K562 (cell line): ENCODE results near the gene SLC9B2. TPM values are rescaled to one million over a fixed set of nuclear protein-coding genes. Genes with fewer than 3 reads are reported as not detected.

Source experiments
- FOXA3 ChIP-seq, 2 experiments: fragments of 450-650 bp in 1 of 2; sonication (generic) in 1 of 2; formaldehyde crosslinking; IDR thresholded peaks in 1 of 2; conservative IDR thresholded peaks in 1 of 2; 2 replicates each; pipeline versions ENCODE4 v1.4.0 to v1.8.0; 2020 to 2022; ENCODE audit warnings: mild to moderate bottlenecking in 2 of 2, missing genetic modification reagents in 1 of 2
- KLF1 ChIP-seq: fragments of 450-650 bp; IDR thresholded peaks from 2 replicates; pipeline ENCODE4 v1.6.1; 2016; ENCODE audit warnings: missing genetic modification characterization, missing compliant biosample characterization
- LEF1 ChIP-seq: fragments of 450-650 bp; IDR thresholded peaks from 2 replicates; pipeline ENCODE4 v1.6.1; 2016; ENCODE audit warnings: mild to moderate bottlenecking
- MED1 ChIP-seq: sonication (generic); formaldehyde crosslinking; IDR thresholded peaks from 2 replicates; pipeline ENCODE4 v1.8.1; 2023; ENCODE audit warnings: missing genetic modification reagents, borderline replicate concordance
- MYC ChIP-seq, 2 experiments: fragments of 250-450 bp in 1 of 2; sonication (Bioruptor Pico) in 1 of 2; IDR thresholded peaks; 2 replicates each; pipeline versions ENCODE4 v1.5.1 to v1.6.1; 2012 to 2021; ENCODE audit warnings: low read depth in 2 of 2, borderline replicate concordance in 1 of 2, improper control_type of control experiment in 1 of 2, low read length in 1 of 2, mild to moderate bottlenecking in 1 of 2, moderate library complexity in 1 of 2
- PHF8 ChIP-seq: fragments of 200-600 bp; sonication (generic); IDR thresholded peaks from 2 replicates; pipeline ENCODE4 v1.6.1; 2012; ENCODE audit warnings: mixed run types, mild to moderate bottlenecking, inconsistent platforms, low read length, moderate library complexity, borderline replicate concordance
- RBM15 ChIP-seq: fragments of 200-400 bp; formaldehyde crosslinking; IDR thresholded peaks from 2 replicates; pipeline ENCODE4 v1.6.1; 2018; ENCODE audit warnings: mild to moderate bottlenecking, low read length, moderate library complexity; ENCODE audit not compliant: insufficient read depth
- SMARCA4 ChIP-seq: fragments of 450-650 bp; IDR thresholded peaks from 2 replicates; pipeline ENCODE4 v1.6.1; 2016
- SNIP1 ChIP-seq: fragments of 450-650 bp; IDR thresholded peaks from 2 replicates; pipeline ENCODE4 v1.7.1; 2017; ENCODE audit warnings: low read depth, mild to moderate bottlenecking
- TAF7 ChIP-seq: fragments of 450-650 bp; IDR thresholded peaks from 2 replicates; pipeline ENCODE4 v1.6.1; 2016; ENCODE audit warnings: missing genetic modification characterization, missing compliant biosample characterization
- TCFL5 ChIP-seq: fragments of 250-450 bp; sonication (Bioruptor Pico); conservative IDR thresholded peaks from 2 replicates; pipeline ENCODE4 v1.6.1; 2021; ENCODE audit warnings: mild to moderate bottlenecking, moderate library complexity, matching md5 sums
- XRCC5 ChIP-seq: fragments of 200-400 bp; formaldehyde crosslinking; IDR thresholded peaks from 2 replicates; pipeline ENCODE4 v1.6.1; 2017; ENCODE audit warnings: low read depth, mild to moderate bottlenecking, low read length
- YY1 ChIP-seq, 3 experiments: IDR thresholded peaks; 2 replicates each; pipeline ENCODE4 v1.6.1; 2011; ENCODE audit warnings: low read length in 2 of 3, mild to moderate bottlenecking in 2 of 3, moderate library complexity in 2 of 3, borderline replicate concordance in 1 of 3, control low read depth in 1 of 3, low read depth in 1 of 3; ENCODE audit not compliant: insufficient read depth in 3 of 3, insufficient replicate concordance in 2 of 3, control insufficient read depth in 1 of 3, insufficient read length in 1 of 3; ENCODE audit errors: extremely low read depth in 1 of 3
- ZNF444 ChIP-seq: fragments of 250-450 bp; sonication (Bioruptor Pico); IDR thresholded peaks from 2 replicates; pipeline ENCODE4 v1.4.0; 2020; ENCODE audit warnings: mild to moderate bottlenecking, moderate library complexity
- polyA plus RNA-seq, 8 experiments: library from polyadenylated mRNA; depleted of rRNA in 4 of 8; stranded (reverse) in 5 of 8; unstranded in 3 of 8; fragments of >200 nt; fragmentation: Nextera tagmentation in 2 of 8; fragmentation: Illumina TruSeq in 1 of 8; extraction: Ambion mirVana in 2 of 8; extraction: Trizol in 1 of 8; gene quantifications; 2 replicates each; pipeline versions ENCODE4 v1.2.1 to v1.2.3, GENCODE V29; 2011 to 2014; ENCODE audit warnings: inconsistent platforms in 1 of 8, missing spikeins in 1 of 8
- total RNA-seq, 7 experiments: library from RNA; depleted of rRNA in 6 of 7; stranded (reverse); fragments of >200 nt in 6 of 7; fragmentation: Illumina TruSeq in 2 of 7; extraction: Trizol in 2 of 7; gene quantifications; 2 replicates each; pipeline versions ENCODE4 v1.2.1 to v1.2.3, GENCODE V29; 2011 to 2021; ENCODE audit warnings: low replicate concordance in 1 of 7
- TF ChIP-seq, protein P1 (sequence below): sonication (generic); formaldehyde crosslinking; IDR thresholded peaks from 2 replicates; pipeline ENCODE4 v1.8.0; 2023; ENCODE audit warnings: missing genetic modification reagents, mild to moderate bottlenecking, borderline replicate concordance
- TF ChIP-seq, protein P2 (sequence below): fragments of 450-650 bp; IDR thresholded peaks from 2 replicates; pipeline ENCODE4 v1.6.1; 2014; ENCODE audit warnings: low read depth, mild to moderate bottlenecking, moderate library complexity, borderline replicate concordance
- TF ChIP-seq, protein P3 (sequence below): fragments of 250-450 bp; sonication (Bioruptor Pico); IDR thresholded peaks from 2 replicates; pipeline ENCODE4 v1.4.0; 2020; ENCODE audit warnings: mild to moderate bottlenecking

Gene SLC9B2
- total and polyA plus RNA-seq, 9 of the 15 experiments (the other 6 are each of a cell fraction or from before 2014, with no cell fraction given) = 6.6 to 14.6 (median 11.4) TPM

DNA sequence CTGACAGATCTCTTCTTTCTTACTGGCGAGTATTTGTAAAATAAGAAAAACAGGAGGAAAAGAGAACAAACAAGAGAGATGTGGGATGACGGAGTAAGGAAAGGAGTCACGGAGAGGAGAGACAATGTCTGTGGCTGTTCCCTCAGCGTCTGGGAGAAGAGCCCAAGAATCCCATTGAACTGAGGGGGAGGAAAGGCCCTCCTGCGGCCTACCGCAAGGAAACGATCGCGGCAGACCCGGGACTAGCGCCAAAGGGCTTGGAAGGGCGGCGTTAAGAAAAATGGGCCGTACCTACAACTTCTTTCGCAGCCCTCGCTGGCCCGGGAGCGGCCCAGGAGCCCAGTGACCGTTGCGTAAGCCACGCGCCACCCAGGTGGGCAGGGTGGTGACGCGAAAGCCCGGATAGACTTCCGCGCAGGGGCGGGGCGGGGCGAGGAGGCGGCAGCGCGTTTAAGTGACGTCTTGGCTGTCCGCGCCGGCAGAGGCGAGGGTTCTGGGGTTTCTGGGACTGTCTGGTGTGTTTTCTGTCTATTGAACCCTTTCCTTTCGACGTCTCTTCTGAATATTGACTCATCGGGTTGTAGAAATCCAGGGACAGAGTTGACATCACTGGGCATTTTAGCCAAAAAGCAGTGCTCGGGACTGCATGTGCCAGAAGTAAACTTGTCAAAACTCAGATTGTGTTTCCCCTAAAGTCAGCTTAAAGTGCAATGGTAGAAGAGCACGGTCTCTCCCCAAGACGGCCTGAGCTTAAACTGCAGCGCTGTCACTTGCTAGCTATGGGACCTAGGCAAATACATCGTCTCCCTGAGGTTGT, 57.0 kb downstream of the SLC9B2 start, which contains the start of gene SLC9B1 (continued):
- TF ChIP-seq SMARCA4 (peak; percentile 31), SNIP1 (no peak; the same call in 1 of the 2 replicates), LEF1 (no peak), XRCC5 (0 out of 2 replicates have a peak, but pooled peaks have one; percentile 15), YY1 (IDR thresholded peaks at IDR 0.05; ENCODE audit: borderline replicate concordance in 1 of 3, control insufficient read depth in 1 of 3, extremely low read depth in 1 of 3, insufficient read depth in 3 of 3, insufficient read length in 1 of 3, insufficient replicate concordance in 2 of 3, low read depth in 1 of 3, low read length in 2 of 3) (peak in 2 of 3 experiments; percentile 48 to 64), ZNF444 (CRISPR knock-in tag) (no peak), KLF1 (no peak), MED1 (CRISPR knock-in tag) (no peak), FOXA3 (CRISPR knock-in tag; conservative IDR thresholded peaks at IDR 0.05 in 1 of 2, IDR thresholded peaks at IDR 0.05 in 1 of 2) (no peak), RBM15 (no peak), MYC (IDR thresholded peaks at IDR 0.05; ENCODE audit: low read depth, low read length) (peak; percentile 96), MYC (CRISPR knock-in tag; IDR thresholded peaks at IDR 0.05; ENCODE audit: borderline replicate concordance, low read depth) (no peak), TCFL5 (CRISPR knock-in tag) (no peak), TAF7 (tag) (peak; percentile 10; the same call in 1 of the 2 replicates), PHF8 (peak; percentile 81; the same call in 1 of the 2 replicates)
- TF ChIP-seq, protein P1, sequence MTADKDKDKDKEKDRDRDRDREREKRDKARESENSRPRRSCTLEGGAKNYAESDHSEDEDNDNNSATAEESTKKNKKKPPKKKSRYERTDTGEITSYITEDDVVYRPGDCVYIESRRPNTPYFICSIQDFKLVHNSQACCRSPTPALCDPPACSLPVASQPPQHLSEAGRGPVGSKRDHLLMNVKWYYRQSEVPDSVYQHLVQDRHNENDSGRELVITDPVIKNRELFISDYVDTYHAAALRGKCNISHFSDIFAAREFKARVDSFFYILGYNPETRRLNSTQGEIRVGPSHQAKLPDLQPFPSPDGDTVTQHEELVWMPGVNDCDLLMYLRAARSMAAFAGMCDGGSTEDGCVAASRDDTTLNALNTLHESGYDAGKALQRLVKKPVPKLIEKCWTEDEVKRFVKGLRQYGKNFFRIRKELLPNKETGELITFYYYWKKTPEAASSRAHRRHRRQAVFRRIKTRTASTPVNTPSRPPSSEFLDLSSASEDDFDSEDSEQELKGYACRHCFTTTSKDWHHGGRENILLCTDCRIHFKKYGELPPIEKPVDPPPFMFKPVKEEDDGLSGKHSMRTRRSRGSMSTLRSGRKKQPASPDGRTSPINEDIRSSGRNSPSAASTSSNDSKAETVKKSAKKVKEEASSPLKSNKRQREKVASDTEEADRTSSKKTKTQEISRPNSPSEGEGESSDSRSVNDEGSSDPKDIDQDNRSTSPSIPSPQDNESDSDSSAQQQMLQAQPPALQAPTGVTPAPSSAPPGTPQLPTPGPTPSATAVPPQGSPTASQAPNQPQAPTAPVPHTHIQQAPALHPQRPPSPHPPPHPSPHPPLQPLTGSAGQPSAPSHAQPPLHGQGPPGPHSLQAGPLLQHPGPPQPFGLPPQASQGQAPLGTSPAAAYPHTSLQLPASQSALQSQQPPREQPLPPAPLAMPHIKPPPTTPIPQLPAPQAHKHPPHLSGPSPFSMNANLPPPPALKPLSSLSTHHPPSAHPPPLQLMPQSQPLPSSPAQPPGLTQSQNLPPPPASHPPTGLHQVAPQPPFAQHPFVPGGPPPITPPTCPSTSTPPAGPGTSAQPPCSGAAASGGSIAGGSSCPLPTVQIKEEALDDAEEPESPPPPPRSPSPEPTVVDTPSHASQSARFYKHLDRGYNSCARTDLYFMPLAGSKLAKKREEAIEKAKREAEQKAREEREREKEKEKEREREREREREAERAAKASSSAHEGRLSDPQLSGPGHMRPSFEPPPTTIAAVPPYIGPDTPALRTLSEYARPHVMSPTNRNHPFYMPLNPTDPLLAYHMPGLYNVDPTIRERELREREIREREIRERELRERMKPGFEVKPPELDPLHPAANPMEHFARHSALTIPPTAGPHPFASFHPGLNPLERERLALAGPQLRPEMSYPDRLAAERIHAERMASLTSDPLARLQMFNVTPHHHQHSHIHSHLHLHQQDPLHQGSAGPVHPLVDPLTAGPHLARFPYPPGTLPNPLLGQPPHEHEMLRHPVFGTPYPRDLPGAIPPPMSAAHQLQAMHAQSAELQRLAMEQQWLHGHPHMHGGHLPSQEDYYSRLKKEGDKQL = no peak
- TF ChIP-seq, protein P2, sequence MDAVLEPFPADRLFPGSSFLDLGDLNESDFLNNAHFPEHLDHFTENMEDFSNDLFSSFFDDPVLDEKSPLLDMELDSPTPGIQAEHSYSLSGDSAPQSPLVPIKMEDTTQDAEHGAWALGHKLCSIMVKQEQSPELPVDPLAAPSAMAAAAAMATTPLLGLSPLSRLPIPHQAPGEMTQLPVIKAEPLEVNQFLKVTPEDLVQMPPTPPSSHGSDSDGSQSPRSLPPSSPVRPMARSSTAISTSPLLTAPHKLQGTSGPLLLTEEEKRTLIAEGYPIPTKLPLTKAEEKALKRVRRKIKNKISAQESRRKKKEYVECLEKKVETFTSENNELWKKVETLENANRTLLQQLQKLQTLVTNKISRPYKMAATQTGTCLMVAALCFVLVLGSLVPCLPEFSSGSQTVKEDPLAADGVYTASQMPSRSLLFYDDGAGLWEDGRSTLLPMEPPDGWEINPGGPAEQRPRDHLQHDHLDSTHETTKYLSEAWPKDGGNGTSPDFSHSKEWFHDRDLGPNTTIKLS = peak; percentile 83
- TF ChIP-seq, protein P3, sequence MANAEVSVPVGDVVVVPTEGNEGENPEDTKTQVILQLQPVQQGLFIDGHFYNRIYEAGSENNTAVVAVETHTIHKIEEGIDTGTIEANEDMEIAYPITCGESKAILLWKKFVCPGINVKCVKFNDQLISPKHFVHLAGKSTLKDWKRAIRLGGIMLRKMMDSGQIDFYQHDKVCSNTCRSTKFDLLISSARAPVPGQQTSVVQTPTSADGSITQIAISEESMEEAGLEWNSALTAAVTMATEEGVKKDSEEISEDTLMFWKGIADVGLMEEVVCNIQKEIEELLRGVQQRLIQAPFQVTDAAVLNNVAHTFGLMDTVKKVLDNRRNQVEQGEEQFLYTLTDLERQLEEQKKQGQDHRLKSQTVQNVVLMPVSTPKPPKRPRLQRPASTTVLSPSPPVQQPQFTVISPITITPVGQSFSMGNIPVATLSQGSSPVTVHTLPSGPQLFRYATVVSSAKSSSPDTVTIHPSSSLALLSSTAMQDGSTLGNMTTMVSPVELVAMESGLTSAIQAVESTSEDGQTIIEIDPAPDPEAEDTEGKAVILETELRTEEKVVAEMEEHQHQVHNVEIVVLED = peak; percentile 68; the same call in 1 of the 2 replicates
